ENCODE results near the gene GRPEL1. TPM values are rescaled to one million over a fixed set of nuclear protein-coding genes. Genes with fewer than 3 reads are reported as not detected.
A peak's percentile ranks its signal among the peaks of the same experiment; 100 is the strongest.

Gene GRPEL1
- total and polyA plus RNA-seq, 11 donors, result 38.6 to 70.8 (median 55.4) TPM

- DNase-seq (no peak), ATAC-seq (no peak)
- peaks cover 0 to 95% (median 78%) of the 10 kb centered on the region in 9 donors for H3K36me3 ChIP-seq
These were observed 48.5 kb downstream of the GRPEL1 start for GRCh38 chr4:7019367-7019766.

GRCh38 chr4:7018281-7018680, 49.6 kb downstream of the GRPEL1 start:
- ATAC-seq, result peak in 2 of 4 donors; percentile 21 to 37
- peaks cover 0 to 95% (median 78%) of the 10 kb centered on the region in 9 donors for H3K36me3 ChIP-seq
- H3K4me3 ChIP-seq, result no peak overlapping the region

More at GRCh38 chr4:7019367-7019766, 48.5 kb downstream of the GRPEL1 start:
- Histone ChIP-seq H3K4me1 (peaks cover 0 to 6% (median 0%) of the 10 kb centered on the region in 12 donors), H3K27me3 (no peaks in the 10 kb centered on the region), H3K9me3 (no peaks in the 10 kb centered on the region), H3K4me3 (no peak overlapping the region), H3K27ac (no peak overlapping the region)
- 86 to 89% (median 87%) methylated on average over 9 to 10 of the region's 10 CpGs for WGBS, 4 donors
- intact Hi-C loops (cut with DNase I), result no loop called here
- TF ChIP-seq POLR2A (IDR thresholded peaks at IDR 0.05) (no peak), CTCF (IDR thresholded peaks at IDR 0.05) (no peak)

DNA sequence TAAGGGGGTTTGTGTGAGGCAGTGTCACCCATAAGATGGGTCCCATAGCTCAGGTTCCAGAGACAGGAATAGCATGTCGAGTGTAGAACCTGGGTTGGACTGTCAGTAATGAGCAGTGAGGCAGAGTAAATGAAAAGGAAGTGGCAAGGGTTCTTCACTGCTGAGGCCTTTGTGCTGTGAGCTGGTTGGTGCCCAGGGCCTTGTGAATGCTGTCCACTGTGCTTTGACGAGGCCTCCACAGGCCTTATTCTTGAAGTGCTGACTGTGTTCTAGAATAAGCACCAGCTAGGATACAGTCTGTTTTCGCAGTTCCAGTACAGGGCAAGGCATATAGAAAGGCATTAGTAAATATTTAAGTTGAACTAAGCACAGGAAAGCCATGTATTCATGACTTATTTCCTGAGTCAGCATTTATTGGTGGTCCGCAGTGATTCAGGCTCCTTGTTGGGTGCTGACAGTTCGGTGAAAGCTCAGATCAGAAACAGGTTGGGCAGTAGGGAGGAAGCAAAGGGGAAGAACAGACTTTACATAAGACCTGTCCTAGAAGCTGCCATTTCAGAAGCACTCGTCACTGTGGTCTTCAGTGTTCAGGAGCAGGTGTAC, 50.3 kb downstream of the GRPEL1 start:
- H3K4me3 ChIP-seq, result no peak overlapping the region
- no peaks in the 10 kb centered on the region for H3K27me3 ChIP-seq
- TF ChIP-seq CTCF (IDR thresholded peaks at IDR 0.05) (no peak), POLR2A (IDR thresholded peaks at IDR 0.05) (no peak)
- ATAC-seq (no peak), DNase-seq (no peak)
- H3K4me1 ChIP-seq, result peaks cover 0 to 6% (median 0%) of the 10 kb centered on the region in 12 donors
- no peaks in the 10 kb centered on the region for H3K9me3 ChIP-seq
- peaks cover 0 to 94% (median 76%) of the 10 kb centered on the region in 9 donors for H3K36me3 ChIP-seq
- 93 to 96% (median 94%) methylated on average over 6 of the region's 6 CpGs for WGBS, 4 donors
- intact Hi-C loops (cut with DNase I), result no loop called here
- H3K27ac ChIP-seq, result no peak overlapping the region

More at GRCh38 chr4:7018281-7018680, 49.6 kb downstream of the GRPEL1 start:
- no peaks in the 10 kb centered on the region for H3K9me3 ChIP-seq
- no peak for DNase-seq
- peaks cover 0 to 6% (median 0%) of the 10 kb centered on the region in 12 donors for H3K4me1 ChIP-seq
- H3K27ac ChIP-seq, result no peak overlapping the region
- WGBS, 4 donors, result 81 to 88% (median 84%) methylated on average over 9 of the region's 9 CpGs
- H3K27me3 ChIP-seq, result no peaks in the 10 kb centered on the region
- TF ChIP-seq POLR2A (IDR thresholded peaks at IDR 0.05), result no peak
- no peak for TF ChIP-seq CTCF (IDR thresholded peaks at IDR 0.05)
- intact Hi-C loops (cut with DNase I), result no loop called here

DNA sequence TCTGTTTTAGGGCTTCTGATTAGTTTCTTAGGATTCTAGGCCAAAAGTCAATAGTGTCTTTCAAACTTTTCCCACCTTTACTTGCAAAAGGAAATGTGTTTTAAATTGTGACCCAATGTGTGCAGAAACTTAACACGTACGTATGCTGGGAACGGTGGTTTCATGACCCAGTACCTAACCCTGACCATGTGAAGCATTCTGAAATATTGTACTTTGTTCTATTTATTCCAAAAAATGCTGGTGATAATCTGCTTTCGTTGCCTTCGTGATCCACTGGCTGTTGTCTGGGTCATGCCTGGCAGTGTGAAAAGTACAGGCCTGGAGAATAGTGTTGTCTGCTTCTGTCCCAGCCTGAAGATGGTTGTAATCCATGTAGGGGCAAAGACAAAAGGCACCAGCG, 51.4 kb downstream of the GRPEL1 start:
- H3K36me3 ChIP-seq, result peaks cover 0 to 94% (median 73%) of the 10 kb centered on the region in 9 donors
- intact Hi-C loops (cut with DNase I), result no loop called here

More for the DNA sequence above, 51.4 kb downstream of the GRPEL1 start:
- peaks cover 0 to 6% (median 0%) of the 10 kb centered on the region in 12 donors for H3K4me1 ChIP-seq
- no peaks in the 10 kb centered on the region for H3K9me3 ChIP-seq
- WGBS, 4 donors, result 89 to 93% (median 92%) methylated on average over 6 of the region's 6 CpGs
- DNase-seq (no peak), ATAC-seq (no peak)
- no peaks in the 10 kb centered on the region for H3K27me3 ChIP-seq
- H3K4me3 ChIP-seq, result no peak overlapping the region
- no peak overlapping the region for H3K27ac ChIP-seq
- TF ChIP-seq CTCF (IDR thresholded peaks at IDR 0.05) (no peak), POLR2A (IDR thresholded peaks at IDR 0.05) (no peak)
